Measurements from ENCODE around the gene PPP1R7. TPM values are rescaled to one million over a fixed set of nuclear protein-coding genes. Genes with fewer than 3 reads are reported as not detected.

PPP1R7 gene
- total RNA-seq, 2 donors from 2014 or later, result 57.5 to 61.4 TPM

DNA sequence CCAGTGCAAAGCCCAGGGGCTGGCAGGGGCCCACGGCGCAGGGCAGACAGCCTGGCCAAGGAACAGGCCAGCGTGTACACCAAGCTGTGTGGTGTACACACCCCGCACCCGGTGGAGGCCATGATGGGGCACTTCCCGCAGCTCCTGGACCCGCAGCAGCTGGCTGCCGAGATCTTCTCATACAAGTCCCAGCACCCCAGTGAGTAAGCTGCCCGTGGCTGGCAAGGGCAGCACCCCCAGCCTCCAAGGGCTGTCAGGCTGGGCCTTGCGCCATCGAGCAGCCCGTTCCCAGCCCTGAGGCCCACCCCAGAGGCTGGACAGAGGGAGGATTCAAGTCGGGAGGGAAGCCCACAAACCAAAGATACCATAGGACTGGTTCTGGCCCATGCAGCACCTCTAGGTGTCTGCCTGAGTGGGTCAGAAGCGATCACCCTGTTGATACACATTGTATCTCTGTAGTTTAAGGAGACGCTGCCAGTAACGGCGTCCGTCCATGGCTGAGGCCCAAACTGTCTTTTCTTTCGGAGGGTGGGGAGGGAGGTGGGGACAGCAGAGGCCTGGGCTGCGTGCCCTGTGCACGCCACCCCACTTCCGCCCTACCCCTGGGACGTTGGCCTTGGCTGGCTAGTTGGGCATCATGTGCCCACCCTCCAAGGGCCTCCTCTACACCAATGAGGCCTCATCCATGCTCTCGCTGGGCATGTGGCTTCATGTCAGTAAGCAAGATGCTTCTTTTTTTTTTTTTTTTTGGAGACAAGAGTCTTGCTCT is 31.3 kb upstream of the PPP1R7 start:
- DNase-seq (ENCODE audit: low spot score), result no peak
- H3K27ac ChIP-seq, result no peak overlapping the region
- TF ChIP-seq, protein P1, sequence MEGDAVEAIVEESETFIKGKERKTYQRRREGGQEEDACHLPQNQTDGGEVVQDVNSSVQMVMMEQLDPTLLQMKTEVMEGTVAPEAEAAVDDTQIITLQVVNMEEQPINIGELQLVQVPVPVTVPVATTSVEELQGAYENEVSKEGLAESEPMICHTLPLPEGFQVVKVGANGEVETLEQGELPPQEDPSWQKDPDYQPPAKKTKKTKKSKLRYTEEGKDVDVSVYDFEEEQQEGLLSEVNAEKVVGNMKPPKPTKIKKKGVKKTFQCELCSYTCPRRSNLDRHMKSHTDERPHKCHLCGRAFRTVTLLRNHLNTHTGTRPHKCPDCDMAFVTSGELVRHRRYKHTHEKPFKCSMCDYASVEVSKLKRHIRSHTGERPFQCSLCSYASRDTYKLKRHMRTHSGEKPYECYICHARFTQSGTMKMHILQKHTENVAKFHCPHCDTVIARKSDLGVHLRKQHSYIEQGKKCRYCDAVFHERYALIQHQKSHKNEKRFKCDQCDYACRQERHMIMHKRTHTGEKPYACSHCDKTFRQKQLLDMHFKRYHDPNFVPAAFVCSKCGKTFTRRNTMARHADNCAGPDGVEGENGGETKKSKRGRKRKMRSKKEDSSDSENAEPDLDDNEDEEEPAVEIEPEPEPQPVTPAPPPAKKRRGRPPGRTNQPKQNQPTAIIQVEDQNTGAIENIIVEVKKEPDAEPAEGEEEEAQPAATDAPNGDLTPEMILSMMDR (IDR thresholded peaks at IDR 0.05), result no peak

DNA sequence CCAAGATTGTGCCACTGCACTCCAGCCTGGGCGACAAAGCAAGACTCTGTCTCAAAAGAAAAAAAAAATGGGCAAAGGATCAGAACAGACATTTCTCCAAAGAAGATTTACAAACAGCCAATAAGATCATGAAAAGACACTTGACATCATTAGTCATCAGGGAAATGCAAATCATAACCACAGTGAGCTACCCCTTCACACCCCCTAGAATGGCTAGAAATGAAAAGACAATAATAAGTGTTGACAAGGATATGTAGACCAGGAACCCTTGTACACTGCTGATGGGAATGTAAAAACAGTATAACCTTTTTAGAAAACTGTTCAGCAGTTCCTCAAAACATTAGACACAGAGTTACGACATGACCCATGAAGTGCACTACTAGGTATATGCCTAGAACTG is 29.8 kb upstream of the PPP1R7 start:
- H3K36me3 ChIP-seq, result no peaks in the 10 kb centered on the region

More for the DNA sequence above, 31.3 kb upstream of the PPP1R7 start:
- H3K27me3 ChIP-seq, result no peaks in the 10 kb centered on the region
- H3K36me3 ChIP-seq, result no peaks in the 10 kb centered on the region
- no peak overlapping the region for H3K4me3 ChIP-seq
- H3K9me3 ChIP-seq, result no peaks in the 10 kb centered on the region
- H3K4me1 ChIP-seq, result no peaks in the 10 kb centered on the region

DNA sequence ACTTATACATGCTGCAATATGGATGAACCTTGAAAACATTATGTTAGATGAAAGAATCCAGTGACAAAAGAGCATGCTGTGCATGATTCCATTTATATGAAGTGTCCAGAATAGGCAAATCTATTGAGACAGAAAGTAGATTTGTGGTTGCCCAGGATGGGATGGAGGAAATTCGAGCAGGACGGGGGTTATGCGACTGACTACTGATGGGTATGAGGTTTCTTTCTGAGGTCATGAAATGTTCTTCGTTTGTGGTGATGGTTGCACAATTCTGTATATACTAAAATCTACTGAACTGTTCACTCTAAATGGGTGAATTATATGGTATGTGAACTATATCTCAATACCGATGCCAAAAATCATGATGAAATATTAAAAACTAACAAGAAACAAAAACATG is 29.3 kb upstream of the PPP1R7 start:
- no peak for DNase-seq (ENCODE audit: low spot score)
- TF ChIP-seq, protein P1 (IDR thresholded peaks at IDR 0.05), result no peak

More for the DNA sequence above, 29.8 kb upstream of the PPP1R7 start:
- TF ChIP-seq, protein P1 (IDR thresholded peaks at IDR 0.05), result no peak
- H3K9me3 ChIP-seq, result no peaks in the 10 kb centered on the region
- H3K4me3 ChIP-seq, result no peak overlapping the region
- no peak for DNase-seq (ENCODE audit: low spot score)
- H3K4me1 ChIP-seq, result no peaks in the 10 kb centered on the region
- no peak overlapping the region for H3K27ac ChIP-seq
- no peaks in the 10 kb centered on the region for H3K27me3 ChIP-seq

DNA sequence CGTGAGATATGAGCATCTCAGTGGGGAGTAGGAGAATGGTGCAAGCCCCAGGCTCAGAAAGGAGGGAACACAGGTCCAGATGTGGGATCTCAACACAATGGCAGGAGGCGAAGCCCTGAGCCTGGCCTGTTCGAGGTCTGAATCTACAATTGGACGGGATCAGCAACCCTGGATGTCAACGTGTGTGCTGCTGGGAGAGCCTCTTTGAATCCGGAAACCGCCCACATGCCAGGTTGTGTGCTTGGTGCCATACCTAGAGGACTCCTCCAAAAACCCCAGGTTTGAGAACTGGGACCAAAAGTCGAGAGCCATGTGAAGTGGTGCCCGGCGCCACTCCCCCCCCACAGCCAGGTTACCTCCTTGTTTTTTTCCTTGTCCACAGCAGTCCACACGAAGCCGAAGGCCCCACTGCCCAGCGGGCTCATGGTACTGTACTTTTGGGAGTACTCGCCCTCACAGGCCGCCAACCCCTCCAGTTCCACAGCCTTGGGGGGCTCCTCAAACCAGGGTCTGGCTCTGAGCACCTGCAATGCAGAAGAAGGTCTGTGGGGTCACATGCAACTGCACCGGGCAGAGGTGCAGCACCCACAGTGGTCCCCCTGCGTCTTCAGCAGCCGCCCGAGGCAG is 27.8 kb upstream of the PPP1R7 start:
- TF ChIP-seq, protein P1 (IDR thresholded peaks at IDR 0.05), result no peak
- Histone ChIP-seq H3K27ac (no peak overlapping the region), H3K9me3 (no peaks in the 10 kb centered on the region), H3K4me3 (no peak overlapping the region), H3K36me3 (no peaks in the 10 kb centered on the region), H3K4me1 (no peaks in the 10 kb centered on the region), H3K27me3 (no peaks in the 10 kb centered on the region)
- no peak for DNase-seq (ENCODE audit: low spot score)

More for the DNA sequence above, 29.3 kb upstream of the PPP1R7 start:
- no peaks in the 10 kb centered on the region for H3K9me3 ChIP-seq
- no peaks in the 10 kb centered on the region for H3K27me3 ChIP-seq
- H3K36me3 ChIP-seq, result no peaks in the 10 kb centered on the region
- no peak overlapping the region for H3K27ac ChIP-seq
- H3K4me1 ChIP-seq, result no peaks in the 10 kb centered on the region
- no peak overlapping the region for H3K4me3 ChIP-seq

DNA sequence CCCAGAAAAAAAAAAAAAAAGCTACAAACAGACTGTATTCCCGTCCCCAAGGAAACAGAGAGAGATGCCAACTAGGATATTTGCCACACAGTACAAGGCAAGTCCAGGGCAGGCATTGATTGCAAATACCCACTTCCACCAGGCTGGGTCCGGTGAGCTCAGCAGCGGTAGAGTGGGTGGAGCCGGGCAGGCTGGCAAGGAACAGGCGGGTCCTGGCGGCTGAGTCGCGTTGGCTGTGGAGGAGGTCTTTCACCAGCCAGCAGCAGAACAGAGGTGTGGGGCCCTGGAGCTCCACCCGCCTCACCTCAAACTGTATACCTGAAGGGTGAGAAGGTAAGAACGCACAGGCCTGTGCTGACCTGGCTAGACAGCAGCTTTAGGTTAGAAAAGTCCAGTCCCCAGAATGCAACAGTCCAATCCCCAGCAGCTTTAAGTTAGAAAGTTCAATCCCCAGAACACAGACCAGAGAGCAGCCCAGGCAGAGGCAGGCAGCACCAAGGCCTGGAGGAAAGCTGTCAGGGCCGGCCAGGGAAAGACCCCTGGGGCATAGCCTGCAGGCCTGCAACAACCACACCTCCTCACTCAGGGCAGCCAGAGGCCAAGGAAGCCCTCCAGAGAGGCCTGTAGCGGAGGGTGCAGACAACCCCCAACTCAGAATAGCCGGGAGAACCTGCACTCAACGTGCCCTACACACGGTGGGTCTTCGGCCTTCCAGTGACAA is 26.3 kb upstream of the PPP1R7 start:
- no peaks in the 10 kb centered on the region for H3K9me3 ChIP-seq
- H3K27ac ChIP-seq, result no peak overlapping the region
- H3K27me3 ChIP-seq, result no peaks in the 10 kb centered on the region
- H3K36me3 ChIP-seq, result no peaks in the 10 kb centered on the region
- no peak for DNase-seq (ENCODE audit: low spot score)
- no peak overlapping the region for H3K4me3 ChIP-seq
- TF ChIP-seq, protein P1 (IDR thresholded peaks at IDR 0.05), result no peak
- no peaks in the 10 kb centered on the region for H3K4me1 ChIP-seq

Data from right atrium auricular region (tissue), 2 donors.